ENCODE results near the gene GRM8. TPM values are rescaled to one million over a fixed set of nuclear protein-coding genes. Genes with fewer than 3 reads are reported as not detected.

Gene GRM8
- total and polyA plus RNA-seq, 9 of the 15 experiments (the other 6 are each of a cell fraction or from before 2014, with no cell fraction given), result 0.13 TPM; not detected in 7

DNA sequence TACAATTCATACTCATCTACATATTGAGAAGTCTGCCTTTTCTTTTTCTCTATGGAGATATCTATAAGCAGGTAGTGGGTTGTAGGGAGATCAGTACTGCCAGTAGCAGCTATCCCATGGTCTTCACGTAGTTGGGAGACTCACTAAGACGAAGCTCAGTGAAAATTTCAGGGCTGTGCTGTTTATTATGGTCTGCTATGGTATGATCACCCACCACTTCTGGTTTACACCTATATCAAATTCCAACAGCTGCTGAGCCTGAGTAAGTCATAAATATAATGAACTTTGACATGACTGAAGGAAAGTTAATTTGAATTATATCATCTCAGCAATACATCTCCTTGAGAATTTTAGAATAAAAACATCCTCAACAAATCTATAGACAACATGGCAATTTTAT is 741.7 kb downstream of the GRM8 start (continued):
- TF ChIP-seq, protein P1, sequence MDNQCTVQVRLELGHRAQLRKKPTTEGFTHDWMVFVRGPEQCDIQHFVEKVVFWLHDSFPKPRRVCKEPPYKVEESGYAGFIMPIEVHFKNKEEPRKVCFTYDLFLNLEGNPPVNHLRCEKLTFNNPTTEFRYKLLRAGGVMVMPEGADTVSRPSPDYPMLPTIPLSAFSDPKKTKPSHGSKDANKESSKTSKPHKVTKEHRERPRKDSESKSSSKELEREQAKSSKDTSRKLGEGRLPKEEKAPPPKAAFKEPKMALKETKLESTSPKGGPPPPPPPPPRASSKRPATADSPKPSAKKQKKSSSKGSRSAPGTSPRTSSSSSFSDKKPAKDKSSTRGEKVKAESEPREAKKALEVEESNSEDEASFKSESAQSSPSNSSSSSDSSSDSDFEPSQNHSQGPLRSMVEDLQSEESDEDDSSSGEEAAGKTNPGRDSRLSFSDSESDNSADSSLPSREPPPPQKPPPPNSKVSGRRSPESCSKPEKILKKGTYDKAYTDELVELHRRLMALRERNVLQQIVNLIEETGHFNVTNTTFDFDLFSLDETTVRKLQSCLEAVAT (IDR thresholded peaks at IDR 0.05), result no peak
- TF ChIP-seq MAZ (CRISPR knock-in tag; conservative IDR thresholded peaks at IDR 0.05 in 1 of 2, IDR thresholded peaks at IDR 0.05 in 1 of 2) (no peak), ZKSCAN3 (CRISPR knock-in tag; IDR thresholded peaks at IDR 0.05) (no peak)

DNA sequence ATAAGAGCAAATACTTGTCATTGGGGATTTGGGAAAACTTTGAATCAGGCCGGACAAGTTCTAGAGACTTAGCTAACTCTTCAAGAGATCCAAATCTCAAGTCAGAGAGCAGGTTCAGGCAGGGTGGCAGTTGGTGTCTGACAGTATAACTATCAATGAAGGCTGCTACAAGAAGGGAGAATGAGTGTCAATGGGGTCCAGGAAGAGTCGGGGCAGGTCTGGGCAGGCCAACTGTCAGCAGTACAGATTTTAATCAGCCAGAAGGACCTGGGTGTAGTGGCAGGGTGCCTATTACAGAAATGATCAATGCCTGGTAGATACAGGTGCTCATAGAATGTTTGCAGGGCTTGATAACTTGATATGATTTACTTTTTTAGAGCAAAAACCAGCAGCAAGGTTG is 751.1 kb downstream of the GRM8 start:
- in situ Hi-C loops (cut with MboI), result no loop called here
- FAIRE-seq (no peak), DNase-seq (ENCODE audit: extremely low read depth in 1 of 4, low spot score in 3 of 4) (no peak), ATAC-seq (no peak)
- POLR2A ChIA-PET, result no interaction called here
- Histone ChIP-seq H3K27ac (ENCODE audit: extremely low read depth, low read depth, low read length) (no peak overlapping the region), H3K36me3 (ENCODE audit: control insufficient read depth, insufficient read depth, low read length) (no peaks in the 10 kb centered on the region), H3K9ac (ENCODE audit: insufficient read depth in 1 of 2, low read depth in 2 of 2, low read length in 2 of 2) (no peak overlapping the region), H2AFZ (ENCODE audit: low read depth, low read length) (no peak overlapping the region), H3K4me1 (replicated peaks in 1 of 2; ENCODE audit: control insufficient read depth in 2 of 2, insufficient read depth in 2 of 2, low read length in 2 of 2) (no peaks in the 10 kb centered on the region), H3K4me3 (no peak overlapping the region), H3K4me2 (ENCODE audit: insufficient read depth, low read length) (no peak overlapping the region), H3K27me3 (ENCODE audit: control insufficient read depth in 2 of 2, insufficient read depth in 2 of 2, low read length in 2 of 2) (no peaks in the 10 kb centered on the region), H3K79me2 (ENCODE audit: control insufficient read depth, insufficient read depth, low read length) (no peaks in the 10 kb centered on the region), H4K20me1 (replicated peaks; ENCODE audit: control insufficient read depth, insufficient read depth, low read length) (no peaks in the 10 kb centered on the region), H3K9me3 (replicated peaks; ENCODE audit: control insufficient read depth, insufficient read depth, low read depth, low read length) (0 out of 2 replicates have a peak, but pooled peaks cover 2% of the 10 kb centered on the region), H3K9me1 (ENCODE audit: control insufficient read depth, insufficient read depth, low read length) (no peaks in the 10 kb centered on the region)
- CTCF ChIA-PET (ENCODE audit: low intra/inter-chr PET ratio), result no interaction called here
- TF ChIP-seq, protein P2, sequence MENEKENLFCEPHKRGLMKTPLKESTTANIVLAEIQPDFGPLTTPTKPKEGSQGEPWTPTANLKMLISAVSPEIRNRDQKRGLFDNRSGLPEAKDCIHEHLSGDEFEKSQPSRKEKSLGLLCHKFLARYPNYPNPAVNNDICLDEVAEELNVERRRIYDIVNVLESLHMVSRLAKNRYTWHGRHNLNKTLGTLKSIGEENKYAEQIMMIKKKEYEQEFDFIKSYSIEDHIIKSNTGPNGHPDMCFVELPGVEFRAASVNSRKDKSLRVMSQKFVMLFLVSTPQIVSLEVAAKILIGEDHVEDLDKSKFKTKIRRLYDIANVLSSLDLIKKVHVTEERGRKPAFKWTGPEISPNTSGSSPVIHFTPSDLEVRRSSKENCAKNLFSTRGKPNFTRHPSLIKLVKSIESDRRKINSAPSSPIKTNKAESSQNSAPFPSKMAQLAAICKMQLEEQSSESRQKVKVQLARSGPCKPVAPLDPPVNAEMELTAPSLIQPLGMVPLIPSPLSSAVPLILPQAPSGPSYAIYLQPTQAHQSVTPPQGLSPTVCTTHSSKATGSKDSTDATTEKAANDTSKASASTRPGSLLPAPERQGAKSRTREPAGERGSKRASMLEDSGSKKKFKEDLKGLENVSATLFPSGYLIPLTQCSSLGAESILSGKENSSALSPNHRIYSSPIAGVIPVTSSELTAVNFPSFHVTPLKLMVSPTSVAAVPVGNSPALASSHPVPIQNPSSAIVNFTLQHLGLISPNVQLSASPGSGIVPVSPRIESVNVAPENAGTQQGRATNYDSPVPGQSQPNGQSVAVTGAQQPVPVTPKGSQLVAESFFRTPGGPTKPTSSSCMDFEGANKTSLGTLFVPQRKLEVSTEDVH (IDR thresholded peaks at IDR 0.05; ENCODE audit: low read depth, partially characterized antibody), result no peak
- TF ChIP-seq ETV5 (CRISPR knock-in tag; IDR thresholded peaks at IDR 0.05; ENCODE audit: low read depth) (no peak), ZNF12 (CRISPR knock-in tag; IDR thresholded peaks at IDR 0.05) (no peak), TBP (optimal IDR thresholded peaks at IDR 0.05; ENCODE audit: low read depth, low read length) (no peak), ZNF184 (CRISPR knock-in tag; IDR thresholded peaks at IDR 0.05) (no peak)
- TF ChIP-seq, protein P3, sequence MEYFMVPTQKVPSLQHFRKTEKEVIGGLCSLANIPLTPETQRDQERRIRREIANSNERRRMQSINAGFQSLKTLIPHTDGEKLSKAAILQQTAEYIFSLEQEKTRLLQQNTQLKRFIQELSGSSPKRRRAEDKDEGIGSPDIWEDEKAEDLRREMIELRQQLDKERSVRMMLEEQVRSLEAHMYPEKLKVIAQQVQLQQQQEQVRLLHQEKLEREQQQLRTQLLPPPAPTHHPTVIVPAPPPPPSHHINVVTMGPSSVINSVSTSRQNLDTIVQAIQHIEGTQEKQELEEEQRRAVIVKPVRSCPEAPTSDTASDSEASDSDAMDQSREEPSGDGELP (CRISPR knock-in tag; IDR thresholded peaks at IDR 0.05; ENCODE audit: borderline replicate concordance), result no peak
- intact Hi-C loops (cut with micrococcal nuclease), result no loop called here
- no TSS peak for BruUV-seq (replicated peaks)
- WGBS (ENCODE audit: insufficient coverage, low coverage, missing lambda C conversion rate), result 0% methylated on average over 2 of the region's 2 CpGs

Measured in K562 (cell line).